ENCODE results near the gene CCDC6.

- TF ChIP-seq CTCF (IDR thresholded peaks at IDR 0.05) (no peak), POLR2A (IDR thresholded peaks at IDR 0.05) (no peak)
Measured at GRCh38 chr10:59907537-59907917, 1.2 kb upstream of the CCDC6 start.
